ENCODE data around the gene DDR2.

- TF ChIP-seq POLR2A (IDR thresholded peaks at IDR 0.05) = no peak
- TF ChIP-seq CTCF (IDR thresholded peaks at IDR 0.05) = no peak
Observed at GRCh38 chr1:162612606-162613400, 19.5 kb upstream of the DDR2 start.

All from lower leg skin (tissue), 3 donors.